H1 (cell line): ENCODE measurements around the gene PRKN. TPM values are rescaled to one million over a fixed set of nuclear protein-coding genes. Genes with fewer than 3 reads are reported as not detected.

ENCODE experiments used
- JUN ChIP-seq: IDR thresholded peaks from 2 replicates; pipeline ENCODE4 v1.6.1; 2011; ENCODE audit warnings: low read depth, mild to moderate bottlenecking, improper control_type of control experiment, low read length
- polyA plus RNA-seq, 7 experiments: library from polyadenylated mRNA; depleted of rRNA in 3 of 7; stranded (reverse) in 5 of 7; unstranded in 2 of 7; fragments of >200 nt in 5 of 7; fragments of 200-250 nt in 2 of 7; gene quantifications; 1 replicate in 5 of 7; 2 replicates in 1 of 7; 4 replicates in 1 of 7; pipeline versions ENCODE4 v1.2.1 to v1.2.3, GENCODE V29; 2011 to 2013; ENCODE audit warnings: missing spikeins in 2 of 7, mixed read lengths in 2 of 7
- total RNA-seq: library from RNA; stranded (reverse); fragmentation: NEBNext Ultra II Directional; extraction: Animal tissue kit (Norgen Biotek cat#: 25700); gene quantifications from 2 replicates; pipeline ENCODE4 v1.2.1, GENCODE V29; 2021
- TF ChIP-seq, protein P1 (sequence below): IDR thresholded peaks from 2 replicates; pipeline ENCODE4 v1.6.1; 2011; ENCODE audit warnings: low read depth, mild to moderate bottlenecking, low read length; ENCODE audit not compliant: insufficient read depth

The PRKN gene
- total and polyA plus RNA-seq, 2 of the 8 experiments (the other 6 are each of a cell fraction or from before 2014, with no cell fraction given): 0.13 to 0.29 TPM

DNA sequence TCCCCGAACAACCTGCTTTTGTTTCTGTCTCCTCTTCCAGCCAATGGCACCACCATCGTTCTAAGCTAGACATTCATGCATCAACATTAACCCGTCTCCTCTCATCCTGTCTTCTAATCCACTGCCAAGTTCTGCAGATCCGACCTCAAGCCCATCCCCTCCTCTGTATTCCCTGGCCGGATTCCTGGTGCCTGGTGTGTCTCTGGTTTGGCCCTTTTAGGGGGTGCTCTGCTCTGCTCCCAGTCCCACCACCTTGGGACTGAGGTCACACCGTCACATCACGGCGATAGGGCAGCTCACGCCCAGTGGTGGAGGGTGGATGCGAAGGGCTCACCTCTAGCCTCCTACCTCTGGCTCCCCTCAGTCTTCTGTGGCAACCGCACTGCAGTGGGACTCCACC lies 1351.2 kb downstream of the PRKN start (continued):
- TF ChIP-seq, protein P1, sequence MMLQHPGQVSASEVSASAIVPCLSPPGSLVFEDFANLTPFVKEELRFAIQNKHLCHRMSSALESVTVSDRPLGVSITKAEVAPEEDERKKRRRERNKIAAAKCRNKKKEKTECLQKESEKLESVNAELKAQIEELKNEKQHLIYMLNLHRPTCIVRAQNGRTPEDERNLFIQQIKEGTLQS: no peak
- TF ChIP-seq JUN: no peak
